Choroid plexus epithelial cell (primary cell): ENCODE measurements around the gene GTSE1.
"Not testable (repeated sequence)": the region's sequence is repeated elsewhere in the genome, so short reads cannot be mapped to it uniquely, and the experiment has no call there.

Source experiments
- DNase-seq: peaks from one replicate; pipeline ENCODE4 v3.0.0-alpha.2; 2010; ENCODE audit warnings: low read depth
- H3K4me3 ChIP-seq: 2 replicates; pipeline ENCODE4 v1.5.1; 2011; ENCODE audit warnings: low read depth, mild to moderate bottlenecking, control low read depth, low read length, moderate library complexity
- CTCF ChIP-seq: conservative IDR thresholded peaks from 2 replicates; pipeline ENCODE4 v1.5.1; 2011; ENCODE audit warnings: low read depth, mild to moderate bottlenecking, control low read depth, inconsistent platforms, low read length, moderate library complexity

The GTSE1 gene

GRCh38 chr22:46251816-46252380 lies 44.8 kb upstream of the GTSE1 start:
- H3K4me3 ChIP-seq = no peak overlapping the region
- no peak for DNase-seq
- no peak for TF ChIP-seq CTCF

- TF ChIP-seq CTCF = no peak
- DNase-seq = no peak
- H3K4me3 ChIP-seq = no peak overlapping the region
Measured at GRCh38 chr22:46256358-46256958, 40.2 kb upstream of the GTSE1 start.

GRCh38 chr22:46259374-46259773 lies 37.3 kb upstream of the GTSE1 start:
- no peak overlapping the region for H3K4me3 ChIP-seq
- TF ChIP-seq CTCF = no peak
- no peak for DNase-seq

- TF ChIP-seq CTCF = no peak
- H3K4me3 ChIP-seq = no peak overlapping the region
- DNase-seq = no peak
Measured at GRCh38 chr22:46260038-46260437, 36.6 kb upstream of the GTSE1 start.

- TF ChIP-seq CTCF = peak; percentile 23
- H3K4me3 ChIP-seq = no peak overlapping the region
- peak; percentile 49 for DNase-seq
Measured at GRCh38 chr22:46262449-46263215, 34.0 kb upstream of the GTSE1 start.

GRCh38 chr22:46263216-46263590 lies 33.5 kb upstream of the GTSE1 start, which contains the start of gene PKDREJ:
Gene PKDREJ, minus strand, starts transcription at chr22:46263343. Its CDS starts 21 bp downstream, at chr22:46263322.
- TF ChIP-seq CTCF = no peak
- no peak within 1 kb of the TSS for H3K4me3 ChIP-seq
- DNase-seq = no peak

GRCh38 chr22:46264520-46264919 lies 32.1 kb upstream of the GTSE1 start:
- not testable (repeated sequence) for DNase-seq, H3K4me3 ChIP-seq

GRCh38 chr22:46265627-46266026 lies 31.0 kb upstream of the GTSE1 start:
- H3K4me3 ChIP-seq, DNase-seq: not testable (repeated sequence)
